GM21367 (cell line): ENCODE measurements around the gene SCT.

ENCODE experiments used
- ATAC-seq: cut with Tn5 transposase; IDR thresholded peaks from one replicate; pipeline ENCODE4 v1.9.1; 2021; ENCODE audit not compliant: unreplicated experiment

Gene SCT

GRCh38 chr11:623349-623869 is 3.6 kb downstream of the SCT start:
- ATAC-seq, result no peak

GRCh38 chr11:621838-622237 is 5.1 kb downstream of the SCT start:
- no peak for ATAC-seq

GRCh38 chr11:620935-621814 is 5.8 kb downstream of the SCT start:
- no peak for ATAC-seq

- ATAC-seq, result no peak
These were observed 6.8 kb downstream of the SCT start for GRCh38 chr11:620201-620600.

GRCh38 chr11:619628-620050 is 7.3 kb downstream of the SCT start:
- no peak for ATAC-seq

- no peak for ATAC-seq
These were observed 7.9 kb downstream of the SCT start for GRCh38 chr11:618856-619627.

- no peak for ATAC-seq
These were observed 8.9 kb downstream of the SCT start for GRCh38 chr11:617912-618682.

- ATAC-seq, result no peak
These were observed 9.6 kb downstream of the SCT start for GRCh38 chr11:617199-617911.

GRCh38 chr11:616320-617198 is 10.4 kb downstream of the SCT start:
- ATAC-seq, result no peak

GRCh38 chr11:615504-616319 is 11.3 kb downstream of the SCT start, which contains the start of gene IRF7:
Gene IRF7, minus strand, starts transcription at chr11:615950. Its CDS starts 586 bp downstream, at chr11:615364.
- peak; percentile 69 for ATAC-seq

- no peak for ATAC-seq
These were observed 12.1 kb downstream of the SCT start for GRCh38 chr11:614623-615503.

- ATAC-seq, result no peak
These were observed 12.9 kb downstream of the SCT start for GRCh38 chr11:614021-614622.

GRCh38 chr11:613369-613968 is 13.5 kb downstream of the SCT start:
- no peak for ATAC-seq

- ATAC-seq, result no peak
These were observed 14.1 kb downstream of the SCT start for GRCh38 chr11:612961-613300.

- no peak for ATAC-seq
These were observed 14.6 kb downstream of the SCT start for GRCh38 chr11:612201-612960.
